H9 (cell line): Measurements from ENCODE around the gene RAP1GAP2. TPM values are rescaled to one million over a fixed set of nuclear protein-coding genes. Genes with fewer than 3 reads are reported as not detected.
A peak's percentile ranks its signal among the peaks of the same experiment; 100 is the strongest.

Source experiments
- DNase-seq: peaks from one replicate; pipeline ENCODE4 v3.0.0-alpha.2; 2017
- H2AFZ ChIP-seq: one replicate; pipeline ENCODE4 v1.6.1; 2013; ENCODE audit warnings: mild to moderate bottlenecking, low read length, control low read depth, moderate library complexity
- H2AK5ac ChIP-seq: 2 replicates; pipeline ENCODE4 v1.6.1; 2013; ENCODE audit warnings: low read length, control low read depth, mixed read lengths; ENCODE audit not compliant: insufficient read length
- H2BK120ac ChIP-seq: one replicate; pipeline ENCODE4 v1.6.1; 2013; ENCODE audit warnings: low read depth, mild to moderate bottlenecking, low read length, control low read depth, inconsistent platforms; ENCODE audit not compliant: poor library complexity, severe bottlenecking
- H2BK12ac ChIP-seq: 2 replicates; pipeline ENCODE4 v1.6.1; 2013; ENCODE audit warnings: low read length, control low read depth, mixed read lengths, low read depth; ENCODE audit not compliant: insufficient read length
- H2BK15ac ChIP-seq: 2 replicates; pipeline ENCODE4 v1.6.1; 2013; ENCODE audit warnings: low read depth, low read length, control low read depth
- H2BK20ac ChIP-seq: one replicate; pipeline ENCODE4 v1.6.1; 2013; ENCODE audit warnings: low read depth, mild to moderate bottlenecking, low read length, control low read depth, inconsistent platforms; ENCODE audit not compliant: poor library complexity, severe bottlenecking
- H2BK5ac ChIP-seq: 2 replicates; pipeline ENCODE4 v1.6.1; 2013; ENCODE audit warnings: low read length, control low read depth, mixed read lengths; ENCODE audit not compliant: insufficient read length
- H3K14ac ChIP-seq: 2 replicates; pipeline ENCODE4 v1.6.1; 2013; ENCODE audit warnings: low read length, control low read depth; ENCODE audit not compliant: insufficient read depth
- H3K18ac ChIP-seq: 2 replicates; pipeline ENCODE4 v1.6.1; 2013; ENCODE audit warnings: low read depth, mild to moderate bottlenecking, mixed read lengths, low read length, control low read depth; ENCODE audit not compliant: insufficient read length
- H3K23ac ChIP-seq: 2 replicates; pipeline ENCODE4 v1.6.1; 2013; ENCODE audit warnings: low read length, control low read depth, mixed read lengths, low read depth; ENCODE audit not compliant: insufficient read length
- H3K23me2 ChIP-seq: 2 replicates; pipeline ENCODE4 v1.6.1; 2013; ENCODE audit warnings: low read depth, mild to moderate bottlenecking, mixed read lengths, low read length, control low read depth; ENCODE audit not compliant: insufficient read length, poor library complexity, severe bottlenecking
- H3K27ac ChIP-seq: 2 replicates; pipeline ENCODE4 v1.5.1; 2013; ENCODE audit warnings: low read length, control low read depth, mixed read lengths, low read depth; ENCODE audit not compliant: insufficient read length
- H3K27me3 ChIP-seq: 2 replicates; pipeline ENCODE4 v1.6.1; 2013; ENCODE audit warnings: low read length, control low read depth, inconsistent platforms; ENCODE audit not compliant: insufficient read depth
- H3K4ac ChIP-seq: 2 replicates; pipeline ENCODE4 v1.6.1; 2013; ENCODE audit warnings: low read depth, mild to moderate bottlenecking, control low read depth, inconsistent platforms, low read length, moderate library complexity
- H3K4me1 ChIP-seq: 2 replicates; pipeline ENCODE4 v1.6.1; 2013; ENCODE audit warnings: low read length, control low read depth, inconsistent platforms; ENCODE audit not compliant: insufficient read depth
- H3K4me2 ChIP-seq: 2 replicates; pipeline ENCODE4 v1.6.1; 2013; ENCODE audit warnings: low read length, control low read depth, mixed read lengths; ENCODE audit not compliant: insufficient read length, insufficient read depth
- H3K56ac ChIP-seq: 2 replicates; pipeline ENCODE4 v1.6.1; 2013; ENCODE audit warnings: low read depth, mild to moderate bottlenecking, mixed read lengths, low read length, control low read depth; ENCODE audit not compliant: insufficient read length
- H3K79me1 ChIP-seq: 2 replicates; pipeline ENCODE4 v1.6.1; 2013; ENCODE audit warnings: low read depth, mild to moderate bottlenecking, moderate library complexity, low read length, control low read depth, inconsistent platforms; ENCODE audit not compliant: insufficient read depth, poor library complexity, severe bottlenecking
- H3K79me2 ChIP-seq: 2 replicates; pipeline ENCODE4 v1.6.1; 2013; ENCODE audit warnings: low read length, control low read depth, inconsistent platforms; ENCODE audit not compliant: insufficient read depth
- H3K9ac ChIP-seq: 2 replicates; pipeline ENCODE4 v1.6.1; 2013; ENCODE audit warnings: low read length, control low read depth, mixed read lengths; ENCODE audit not compliant: insufficient read length; ENCODE audit errors: extremely low read depth
- H3K9me3 ChIP-seq: one replicate; pipeline ENCODE4 v1.6.1; 2013; ENCODE audit warnings: low read depth, low read length, inconsistent platforms; ENCODE audit not compliant: control insufficient read depth
- H3T11ph ChIP-seq: one replicate; pipeline ENCODE4 v1.6.1; 2013; ENCODE audit warnings: mild to moderate bottlenecking, low read length, control low read depth, inconsistent platforms
- H4K20me1 ChIP-seq: one replicate; pipeline ENCODE4 v1.6.1; 2013; ENCODE audit not compliant: control insufficient read depth, insufficient read length, insufficient read depth
- H4K5ac ChIP-seq: 2 replicates; pipeline ENCODE4 v1.6.1; 2013; ENCODE audit warnings: low read depth, mild to moderate bottlenecking, mixed read lengths, low read length, control low read depth; ENCODE audit not compliant: insufficient read length
- H4K8ac ChIP-seq: replicated peaks from 2 replicates; pipeline ENCODE4 v1.6.1; 2013; ENCODE audit warnings: low read length, control low read depth, mixed read lengths, low read depth; ENCODE audit not compliant: insufficient read length
- H4K91ac ChIP-seq: 2 replicates; pipeline ENCODE4 v1.6.1; 2013; ENCODE audit warnings: low read depth, mild to moderate bottlenecking, moderate library complexity, mixed read lengths, low read length, control low read depth; ENCODE audit not compliant: insufficient read length
- H3K27ac Mint-ChIP-seq, 3 experiments: 2 replicates in 2 of 3; 3 replicates in 1 of 3; pipeline ENCODE4 v1.8.0; 2020 to 2021; ENCODE audit warnings: mixed read lengths in 3 of 3, mild to moderate bottlenecking in 1 of 3, moderate library complexity in 1 of 3
- H3K27me3 Mint-ChIP-seq: 2 replicates; pipeline ENCODE4 v1.8.0; 2021; ENCODE audit warnings: low read depth, mild to moderate bottlenecking, moderate library complexity, mixed read lengths
- H3K36me3 Mint-ChIP-seq, 3 experiments: 2 replicates in 2 of 3; 3 replicates in 1 of 3; pipeline ENCODE4 v1.8.0; 2020 to 2021; ENCODE audit warnings: low read depth in 3 of 3, mixed read lengths in 3 of 3; ENCODE audit not compliant: insufficient read depth in 1 of 3
- H3K4me1 Mint-ChIP-seq, 2 experiments: 2 replicates each; pipeline ENCODE4 v1.8.0; 2020; ENCODE audit warnings: mixed read lengths in 2 of 2
- H3K4me3 Mint-ChIP-seq, 2 experiments: 2 replicates in 1 of 2; 3 replicates in 1 of 2; pipeline ENCODE4 v1.8.0; 2020 to 2021; ENCODE audit warnings: mild to moderate bottlenecking in 2 of 2, mixed read lengths in 2 of 2, moderate library complexity in 1 of 2
- H3K9me3 Mint-ChIP-seq, 2 experiments: 2 replicates in 1 of 2; 3 replicates in 1 of 2; pipeline ENCODE4 v1.8.0; 2020; ENCODE audit warnings: mild to moderate bottlenecking in 2 of 2, mixed read lengths in 2 of 2, moderate library complexity in 1 of 2
- WGBS: extraction: QIAGEN DNeasy Blood & Tissue Kit; methylation state at CpG from one replicate; pipeline ENCODE4 v1.1.7; 2013; ENCODE audit warnings: missing lambda C conversion rate, low lambda C conversion rate, mixed read lengths; ENCODE audit not compliant: insufficient read length; ENCODE audit errors: extremely low coverage; 5-methylcytosine and 5-hydroxymethylcytosine counted together
- total RNA-seq: library from RNA; stranded (reverse); gene quantifications from 2 replicates; pipeline ENCODE4 v1.2.1, GENCODE V29; 2021
- TF ChIP-seq, protein P1 (sequence below): fragments of 200-600 bp; sonication (generic); conservative IDR thresholded peaks from 3 replicates; pipeline ENCODE4 v1.8.0; 2021; ENCODE audit warnings: antibody characterized with exemption, mild to moderate bottlenecking

The RAP1GAP2 gene
- total RNA-seq, 1 experiment from 2014 or later, result 33.8 TPM

DNA sequence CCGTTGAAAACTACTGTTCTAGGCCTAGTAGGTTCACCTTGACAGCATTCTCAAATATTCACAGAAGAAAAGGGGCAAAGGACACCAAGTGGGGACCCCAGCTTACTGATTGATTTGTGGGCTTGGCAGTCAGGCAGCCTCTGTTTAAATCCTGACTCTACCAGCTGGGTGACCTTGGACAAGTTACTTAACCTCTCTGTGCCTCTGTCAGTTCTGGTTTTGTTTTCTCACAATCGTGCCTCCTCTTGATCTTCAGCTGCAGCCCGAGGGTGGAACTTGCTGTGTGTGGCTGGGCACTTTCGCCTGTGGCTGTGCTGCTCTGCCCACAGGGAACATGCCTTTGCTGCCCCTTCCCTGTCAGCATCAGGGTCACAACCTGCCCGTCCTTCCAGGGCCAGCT lies 17.8 kb downstream of the RAP1GAP2 start:
- H4K8ac ChIP-seq, result no peak overlapping the region
- no peaks in the 10 kb centered on the region for H3K23me2 ChIP-seq
- H2BK12ac ChIP-seq, result no peak overlapping the region
- no peaks in the 10 kb centered on the region for H3K4me1 ChIP-seq
- no peak overlapping the region for H3K56ac ChIP-seq
- H2AFZ ChIP-seq, result no peak overlapping the region
- no peak overlapping the region for H3K4ac ChIP-seq
- H3K27me3 Mint-ChIP-seq, result no peaks in the 10 kb centered on the region
- H2BK5ac ChIP-seq, result no peak overlapping the region
- no peak overlapping the region for H2BK120ac ChIP-seq
- H3K4me2 ChIP-seq, result no peak overlapping the region
- no peak overlapping the region for H3K4me3 Mint-ChIP-seq
- no peaks in the 10 kb centered on the region for H3K27me3 ChIP-seq
- no peak for DNase-seq
- no peak overlapping the region; the same call in 1 of the 2 replicates for H3K14ac ChIP-seq
- H3K27ac Mint-ChIP-seq, result peak overlapping the region in 1 of 3 experiments; percentile 55; a peak in 1 of 7 replicates
- H3K4me1 Mint-ChIP-seq, result peaks cover 12 to 21% of the 10 kb centered on the region in 2 experiments
- H3K79me2 ChIP-seq, result no peaks in the 10 kb centered on the region
- no peak overlapping the region for H2AK5ac ChIP-seq
- no peak overlapping the region for H3K27ac ChIP-seq
- H4K20me1 ChIP-seq, result no peaks in the 10 kb centered on the region
- H3T11ph ChIP-seq, result no peak overlapping the region
- H4K5ac ChIP-seq, result no peak overlapping the region
- no peaks in the 10 kb centered on the region; a peak in 1 of 5 replicates for H3K9me3 Mint-ChIP-seq
- H2BK15ac ChIP-seq, result no peak overlapping the region
- no peaks in the 10 kb centered on the region for H3K9me3 ChIP-seq
- WGBS, result no CpG with 5 or more reads among the region's 5 CpGs
- H3K9ac ChIP-seq, result no peak overlapping the region
- H3K79me1 ChIP-seq, result no peaks in the 10 kb centered on the region
- no peak overlapping the region for H2BK20ac ChIP-seq
- TF ChIP-seq, protein P1, sequence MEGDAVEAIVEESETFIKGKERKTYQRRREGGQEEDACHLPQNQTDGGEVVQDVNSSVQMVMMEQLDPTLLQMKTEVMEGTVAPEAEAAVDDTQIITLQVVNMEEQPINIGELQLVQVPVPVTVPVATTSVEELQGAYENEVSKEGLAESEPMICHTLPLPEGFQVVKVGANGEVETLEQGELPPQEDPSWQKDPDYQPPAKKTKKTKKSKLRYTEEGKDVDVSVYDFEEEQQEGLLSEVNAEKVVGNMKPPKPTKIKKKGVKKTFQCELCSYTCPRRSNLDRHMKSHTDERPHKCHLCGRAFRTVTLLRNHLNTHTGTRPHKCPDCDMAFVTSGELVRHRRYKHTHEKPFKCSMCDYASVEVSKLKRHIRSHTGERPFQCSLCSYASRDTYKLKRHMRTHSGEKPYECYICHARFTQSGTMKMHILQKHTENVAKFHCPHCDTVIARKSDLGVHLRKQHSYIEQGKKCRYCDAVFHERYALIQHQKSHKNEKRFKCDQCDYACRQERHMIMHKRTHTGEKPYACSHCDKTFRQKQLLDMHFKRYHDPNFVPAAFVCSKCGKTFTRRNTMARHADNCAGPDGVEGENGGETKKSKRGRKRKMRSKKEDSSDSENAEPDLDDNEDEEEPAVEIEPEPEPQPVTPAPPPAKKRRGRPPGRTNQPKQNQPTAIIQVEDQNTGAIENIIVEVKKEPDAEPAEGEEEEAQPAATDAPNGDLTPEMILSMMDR, result no peak
- H3K23ac ChIP-seq, result no peak overlapping the region
- no peak overlapping the region for H3K18ac ChIP-seq
- no peaks in the 10 kb centered on the region for H3K36me3 Mint-ChIP-seq
- H4K91ac ChIP-seq, result no peak overlapping the region
